NCI-H128 (cell line): ENCODE measurements around the gene CBFA2T3.

Source experiments
- DNase-seq: peaks from one replicate; lab custom pipeline; 2025; ENCODE audit not compliant: unreplicated experiment; lab: John Stamatoyannopoulos, UW

CBFA2T3 gene

GRCh38 chr16:88999457-89000206 is 22.6 kb upstream of the CBFA2T3 start:
- no peak for DNase-seq

GRCh38 chr16:88995746-88996535 is 18.9 kb upstream of the CBFA2T3 start:
- no peak for DNase-seq

- no peak for DNase-seq
Measured at GRCh38 chr16:88995194-88995593, 18.2 kb upstream of the CBFA2T3 start.

DNA sequence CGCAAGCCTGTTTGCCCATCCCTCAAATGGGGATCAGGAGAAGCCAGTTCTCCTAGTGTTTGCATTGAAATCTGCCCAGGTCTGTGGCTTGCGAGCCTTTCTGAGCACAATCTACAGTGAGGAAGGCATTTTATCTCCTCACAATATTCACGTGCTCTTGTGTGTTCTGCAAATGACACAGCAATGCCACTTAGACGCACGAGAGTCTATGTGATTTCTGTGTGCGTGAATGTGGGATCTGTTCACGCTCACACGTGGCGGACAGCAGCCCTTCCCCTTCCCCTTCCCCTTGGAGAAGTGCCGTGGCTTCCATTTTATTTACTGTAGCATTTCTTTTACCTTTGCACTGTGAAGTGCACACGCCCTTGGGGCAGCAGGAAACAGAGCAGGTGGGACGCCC is 17.7 kb upstream of the CBFA2T3 start:
- DNase-seq, result no peak

GRCh38 chr16:88993946-88994600 is 17.1 kb upstream of the CBFA2T3 start:
- DNase-seq, result no peak

GRCh38 chr16:88993166-88993761 is 16.3 kb upstream of the CBFA2T3 start:
- DNase-seq, result no peak

- DNase-seq, result no peak
Measured at GRCh38 chr16:88992351-88993165, 15.6 kb upstream of the CBFA2T3 start.

DNA sequence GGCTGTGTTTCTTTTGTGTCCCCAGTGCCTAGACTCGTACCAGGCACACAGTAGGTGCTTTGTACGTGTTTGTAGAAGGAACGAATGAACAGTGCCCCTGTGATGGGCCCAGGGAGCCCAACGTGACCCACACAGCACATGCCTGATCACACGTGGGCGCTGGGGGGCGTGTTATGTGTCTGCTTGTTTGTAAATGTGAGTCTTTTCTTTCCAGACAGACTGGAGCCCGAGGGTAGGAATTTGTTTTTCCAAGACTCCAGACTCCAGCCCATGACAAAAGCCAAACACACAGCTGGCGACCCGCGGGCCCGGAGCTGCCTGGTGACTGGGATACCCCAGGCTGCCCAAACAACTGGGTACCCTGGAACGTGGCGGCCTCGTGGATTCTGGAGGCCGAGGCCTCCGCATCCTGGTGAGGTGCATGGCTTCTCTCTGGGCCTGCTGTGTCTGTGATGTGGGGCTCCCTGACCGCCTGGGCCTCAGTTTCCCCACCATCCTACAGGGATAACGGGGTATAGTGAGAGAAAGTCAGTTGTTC is 14.9 kb upstream of the CBFA2T3 start:
- DNase-seq, result no peak

DNA sequence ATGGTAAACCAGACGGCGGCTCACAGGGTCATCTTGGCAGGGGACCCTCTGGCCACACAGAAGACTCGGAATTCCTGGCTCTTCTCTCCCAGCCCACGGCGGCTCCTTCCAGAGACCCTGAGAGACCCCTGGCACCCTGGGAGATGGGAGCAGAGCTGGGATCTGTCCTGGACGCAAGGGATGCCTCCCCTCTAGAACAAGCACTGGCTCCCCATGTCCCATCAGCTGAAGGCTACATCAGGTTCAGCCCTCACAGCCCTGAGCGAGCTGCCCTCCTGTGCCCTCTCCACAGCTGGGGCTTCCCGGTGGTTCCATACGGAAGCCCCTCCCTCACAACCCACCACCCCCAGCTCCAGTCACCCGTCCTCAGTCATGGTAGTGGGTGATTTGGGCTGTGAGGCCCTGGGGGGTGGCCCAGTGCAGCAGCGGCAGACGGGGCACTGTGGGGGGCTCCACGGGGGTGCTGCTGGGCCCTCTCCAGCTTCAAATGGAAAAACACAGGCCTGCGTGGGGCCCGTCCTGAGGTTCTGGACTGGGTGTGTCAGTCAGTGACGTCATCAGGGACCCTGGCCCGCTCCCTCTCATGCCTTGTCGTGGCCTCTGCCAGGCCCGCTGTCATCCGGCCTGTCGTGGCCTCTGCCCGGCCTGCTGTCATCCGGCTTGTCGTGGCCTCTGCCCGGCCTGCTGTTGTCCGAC is 13.0 kb upstream of the CBFA2T3 start:
- no peak for DNase-seq

DNA sequence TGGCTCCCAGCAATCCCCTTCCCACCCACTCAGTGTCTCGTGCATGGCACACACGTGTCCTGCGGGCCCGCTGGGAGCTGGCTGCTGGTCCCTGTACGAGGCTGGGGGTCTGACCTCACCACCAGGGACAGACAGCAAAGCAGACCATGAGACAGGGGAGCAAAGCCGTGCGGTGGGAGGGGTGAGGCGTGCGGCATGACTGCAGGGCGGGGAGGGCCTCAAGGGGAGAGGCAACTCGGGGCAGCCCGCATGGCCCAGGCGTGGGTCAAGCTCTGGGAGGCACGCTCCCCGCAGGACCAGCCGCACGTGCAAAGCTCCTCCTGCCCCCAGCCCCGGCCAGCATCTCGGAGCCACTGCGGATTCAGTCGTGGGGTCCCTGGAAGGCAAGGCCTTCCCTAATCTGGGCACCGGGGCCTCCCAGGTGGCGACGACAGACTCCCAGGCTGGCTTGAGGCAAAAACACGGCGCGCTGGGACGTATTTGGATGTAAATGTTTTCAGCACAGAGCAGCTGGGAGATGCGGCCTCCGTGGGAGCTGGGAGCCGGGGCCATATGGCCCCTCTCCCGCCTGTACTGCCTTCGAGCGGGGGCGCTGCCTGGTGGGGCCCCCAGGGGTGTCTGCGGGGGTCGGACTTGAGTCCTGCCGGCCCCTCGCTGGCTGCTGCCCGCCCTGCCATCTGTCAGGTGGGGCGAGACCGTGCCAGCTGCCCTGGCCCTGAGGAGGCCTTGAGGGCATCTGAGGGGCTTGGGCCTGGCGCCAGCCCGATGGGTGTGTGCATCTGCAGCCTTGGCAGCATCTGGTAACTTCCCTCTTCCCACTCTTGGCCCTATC is 12.2 kb upstream of the CBFA2T3 start:
- no peak for DNase-seq

- no peak for DNase-seq
Measured at GRCh38 chr16:88985521-88985920, 8.5 kb upstream of the CBFA2T3 start.

GRCh38 chr16:88983771-88984687 is 7.0 kb upstream of the CBFA2T3 start:
- no peak for DNase-seq

- DNase-seq, result no peak
Measured at GRCh38 chr16:88983165-88983564, 6.2 kb upstream of the CBFA2T3 start.

- DNase-seq, result no peak
Measured at GRCh38 chr16:88982286-88983084, 5.5 kb upstream of the CBFA2T3 start.

DNA sequence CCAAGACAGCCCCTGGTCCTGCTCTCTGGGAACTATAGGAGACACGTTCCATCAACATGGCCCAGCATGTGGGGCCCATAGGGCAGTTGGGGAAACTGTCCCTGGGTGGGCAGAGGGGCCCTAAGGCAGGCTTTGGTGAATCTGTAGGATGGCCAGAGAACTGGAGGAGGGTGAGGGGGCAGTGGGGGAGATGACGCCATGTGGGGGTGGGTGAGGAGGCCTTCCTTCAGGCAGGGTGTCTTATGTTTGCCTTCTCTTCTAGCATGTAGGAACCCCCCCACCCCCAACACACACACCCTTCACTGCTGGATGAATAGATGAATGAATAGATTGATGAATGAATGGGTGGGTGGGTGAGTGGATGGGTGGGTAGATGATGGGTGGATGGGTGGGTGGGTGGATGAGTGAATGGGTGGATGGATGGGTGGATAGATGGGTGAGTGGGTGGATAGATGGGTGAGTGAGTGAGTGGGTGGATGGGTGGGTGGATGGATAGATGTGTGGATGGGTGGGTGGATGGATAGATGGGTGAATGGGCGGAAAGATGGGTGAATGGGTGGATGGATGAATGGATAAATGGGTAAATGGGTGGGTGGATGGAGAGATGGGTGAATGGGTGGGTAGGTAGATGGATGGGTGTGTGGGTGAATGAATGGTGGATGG is 2.5 kb upstream of the CBFA2T3 start:
- DNase-seq, result no peak

DNA sequence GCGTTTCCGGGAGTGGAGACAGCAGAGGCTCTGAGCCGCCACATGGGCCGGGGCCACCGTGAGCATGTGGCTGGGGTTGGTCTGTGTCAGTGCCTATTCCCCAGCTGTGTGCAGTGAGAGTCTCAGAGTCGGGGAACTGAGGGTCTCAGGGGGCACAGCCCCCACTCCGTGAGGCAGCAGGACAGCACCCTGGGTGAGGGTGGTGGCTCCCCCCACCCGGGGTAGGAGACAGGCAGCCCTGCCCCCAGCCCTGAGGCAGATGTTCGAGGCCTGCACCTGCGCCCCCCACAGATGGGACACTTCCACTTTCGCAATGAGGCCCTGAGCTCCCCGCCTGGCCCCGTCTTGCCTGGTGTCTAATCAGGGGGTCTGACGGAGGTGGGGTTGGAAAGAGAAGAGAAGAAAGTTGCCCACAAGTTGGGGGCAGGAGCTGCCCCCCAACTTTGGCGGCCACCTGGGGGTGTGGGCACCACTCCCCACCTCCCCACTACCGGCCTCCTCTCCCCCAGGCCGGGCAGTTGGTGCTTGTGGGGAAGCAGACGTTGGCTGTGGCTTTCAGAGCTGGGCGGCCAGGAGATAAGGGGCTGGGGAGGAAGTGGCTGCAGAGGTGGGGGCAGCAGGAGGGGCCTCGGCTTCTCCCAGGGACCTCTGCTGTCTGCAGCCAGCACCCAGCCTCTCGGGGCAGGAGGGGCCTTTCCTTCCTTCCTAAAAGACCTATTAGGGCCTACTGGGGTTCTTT is 1.8 kb upstream of the CBFA2T3 start:
- DNase-seq, result no peak
